Thyroid gland (tissue), 4 donors: Measurements from ENCODE around the gene ESPN. TPM values are rescaled to one million over a fixed set of nuclear protein-coding genes. Genes with fewer than 3 reads are reported as not detected.

ENCODE experiments used
- DNase-seq, 2 donors: peaks; one replicate each; pipeline ENCODE4 v3.0.0-alpha.2; 2019
- H3K27ac ChIP-seq, 3 donors: fragments of 200-600 bp; sonication (generic); 1 replicate in 2 of 3; 2 replicates in 1 of 3; pipeline ENCODE4 v1.5.1; 2016 to 2019; ENCODE audit warnings: mild to moderate bottlenecking in 1 of 3, moderate library complexity in 1 of 3
- H3K27me3 ChIP-seq: fragments of 200-600 bp; sonication (generic); one replicate; pipeline ENCODE4 v1.5.1; 2019
- H3K36me3 ChIP-seq, 2 donors: fragments of 200-600 bp; sonication (generic); one replicate each; pipeline ENCODE4 v1.5.1; 2016 to 2019
- H3K4me1 ChIP-seq, 2 donors: fragments of 200-600 bp; sonication (generic); one replicate each; pipeline ENCODE4 v1.5.1; 2017 to 2019
- H3K4me3 ChIP-seq, 3 donors: fragments of 200-600 bp; sonication (generic); replicated peaks in 1 of 3; 1 replicate in 2 of 3; 2 replicates in 1 of 3; pipeline ENCODE4 v1.5.1; 2016; ENCODE audit warnings: mild to moderate bottlenecking in 1 of 3
- H3K9me3 ChIP-seq: fragments of 200-600 bp; sonication (generic); one replicate; pipeline ENCODE4 v1.5.1; 2017
- CTCF ChIP-seq, 6 experiments: fragments of 200-600 bp in 3 of 6; fragments of 450-650 bp in 3 of 6; sonication (generic) in 3 of 6; IDR thresholded peaks; one replicate each; pipeline ENCODE4 v1.5.1; 2016 to 2019; ENCODE audit warnings: antibody characterized with exemption in 6 of 6, mild to moderate bottlenecking in 2 of 6, inconsistent platforms in 1 of 6, moderate library complexity in 1 of 6
- POLR2A ChIP-seq, 2 donors: fragments of 450-650 bp; IDR thresholded peaks; one replicate each; pipeline ENCODE4 v1.6.1; 2017; ENCODE audit warnings: antibody characterized with exemption in 2 of 2, mild to moderate bottlenecking in 2 of 2, moderate library complexity in 1 of 2
- WGBS, 2 donors: methylation state at CpG; one replicate each; pipeline ENCODE4 v1.1.5; 2017; 5-methylcytosine and 5-hydroxymethylcytosine counted together
- intact Hi-C: fragments of 100-400 bp; cut with DNase I; formaldehyde crosslinking; loops from one replicate; pipeline ENCODE4 v1.15.1; 2023
- total RNA-seq, 4 donors: library from RNA; depleted of rRNA; stranded (reverse); fragments of >200 nt; gene quantifications; one replicate each; pipeline ENCODE4 v1.2.3, GENCODE V29; 2016

ESPN gene
- total RNA-seq, 4 donors from 2014 or later = 0.67 to 5.2 TPM; not detected in 2

GRCh38 chr1:6464915-6465314, 40.3 kb downstream of the ESPN start:
- Histone ChIP-seq H3K27me3 (no peaks in the 10 kb centered on the region), H3K27ac (no peak overlapping the region), H3K4me3 (no peak overlapping the region), H3K36me3 (peaks cover 0 to 3% of the 10 kb centered on the region in 2 donors), H3K9me3 (no peaks in the 10 kb centered on the region), H3K4me1 (peaks cover 0 to 8% of the 10 kb centered on the region in 2 donors)
- intact Hi-C loops = no loop called here
- TF ChIP-seq POLR2A (IDR thresholded peaks at IDR 0.05) = no peak
- TF ChIP-seq CTCF (IDR thresholded peaks at IDR 0.05) = no peak
- WGBS, 2 donors = 90 to 92% methylated on average over 3 to 5 of the region's 5 CpGs
- DNase-seq = no peak

- H3K27me3 ChIP-seq = no peaks in the 10 kb centered on the region
- peaks cover 0 to 4% of the 10 kb centered on the region in 2 donors for H3K4me1 ChIP-seq
- no peak for TF ChIP-seq POLR2A (IDR thresholded peaks at IDR 0.05)
- no peak for TF ChIP-seq CTCF (IDR thresholded peaks at IDR 0.05)
- intact Hi-C loops = no loop called here
- DNase-seq = no peak
- no peaks in the 10 kb centered on the region for H3K9me3 ChIP-seq
- no peak overlapping the region for H3K27ac ChIP-seq
- no peak overlapping the region for H3K4me3 ChIP-seq
- 50 to 75% methylated on average over 1 to 13 of the region's 21 CpGs for WGBS, 2 donors
- H3K36me3 ChIP-seq = peaks cover 0 to 6% of the 10 kb centered on the region in 2 donors
Observed at GRCh38 chr1:6465461-6466005, 41.0 kb downstream of the ESPN start.

- Histone ChIP-seq H3K27me3 (no peaks in the 10 kb centered on the region), H3K9me3 (no peaks in the 10 kb centered on the region), H3K36me3 (peaks cover 0 to 6% of the 10 kb centered on the region in 2 donors), H3K27ac (no peak within 1 kb of the TSS), H3K4me1 (no peaks in the 10 kb centered on the region), H3K4me3 (no peak within 1 kb of the TSS)
- TF ChIP-seq CTCF (IDR thresholded peaks at IDR 0.05) = no peak
- no peak for TF ChIP-seq POLR2A (IDR thresholded peaks at IDR 0.05)
- no peak for DNase-seq
- intact Hi-C loops = no loop called here
- 48 to 70% methylated on average over 2 to 3 of the region's 43 CpGs for WGBS, 2 donors
Observed at GRCh38 chr1:6466023-6466422, 41.4 kb downstream of the ESPN start, which contains the start of gene TNFRSF25. Gene TNFRSF25 (minus strand): TSS chr1:6466173. CDS start chr1:6466107, 66 bp downstream.

- H3K27me3 ChIP-seq = no peaks in the 10 kb centered on the region
- intact Hi-C loops = no loop called here
- H3K36me3 ChIP-seq = peaks cover 0 to 6% of the 10 kb centered on the region in 2 donors
- H3K27ac ChIP-seq = no peak overlapping the region
- H3K4me1 ChIP-seq = no peaks in the 10 kb centered on the region
- H3K4me3 ChIP-seq = no peak overlapping the region
- 92 to 95% methylated on average over 5 of the region's 5 CpGs for WGBS, 2 donors
- DNase-seq = no peak
- no peaks in the 10 kb centered on the region for H3K9me3 ChIP-seq
- no peak for TF ChIP-seq CTCF (IDR thresholded peaks at IDR 0.05)
- TF ChIP-seq POLR2A (IDR thresholded peaks at IDR 0.05) = no peak
Observed at GRCh38 chr1:6466751-6467150, 42.2 kb downstream of the ESPN start.

GRCh38 chr1:6467224-6467623, 42.6 kb downstream of the ESPN start:
- 94 to 97% methylated on average over 12 of the region's 12 CpGs for WGBS, 2 donors
- Histone ChIP-seq H3K4me1 (no peaks in the 10 kb centered on the region), H3K4me3 (no peak overlapping the region), H3K9me3 (no peaks in the 10 kb centered on the region), H3K27me3 (no peaks in the 10 kb centered on the region), H3K36me3 (peaks cover 0 to 8% of the 10 kb centered on the region in 2 donors), H3K27ac (no peak overlapping the region)
- no peak for DNase-seq
- TF ChIP-seq CTCF (IDR thresholded peaks at IDR 0.05) = no peak
- TF ChIP-seq POLR2A (IDR thresholded peaks at IDR 0.05) = no peak
- intact Hi-C loops = no loop called here
